ENCODE measurements around the gene FOCAD. TPM values are rescaled to one million over a fixed set of nuclear protein-coding genes. Genes with fewer than 3 reads are reported as not detected.

Gene FOCAD
- total RNA-seq, 2 donors from 2014 or later, result 21.5 to 85.7 TPM

- no peak overlapping the region for H3K4me3 ChIP-seq
- intact Hi-C loops (cut with DNase I), result no loop called here
- DNase-seq (no peak), ATAC-seq (no peak)
- no peaks in the 10 kb centered on the region for H3K27me3 ChIP-seq
- H3K27ac ChIP-seq, result no peak overlapping the region
- H3K9me3 ChIP-seq, result no peaks in the 10 kb centered on the region
- TF ChIP-seq CTCF (IDR thresholded peaks at IDR 0.05) (no peak), POLR2A (IDR thresholded peaks at IDR 0.05) (no peak)
- WGBS, 2 donors, result 96% methylated on average over 1 of the region's 1 CpG
- H3K36me3 ChIP-seq (replicated peaks in 1 of 2; ENCODE audit: insufficient read depth in 1 of 2, low read depth in 2 of 2), result no peaks in the 10 kb centered on the region
- peaks cover 24% of the 10 kb centered on the region for H3K4me1 ChIP-seq
Observed at GRCh38 chr9:20749496-20750198, 65.6 kb downstream of the FOCAD start.

GRCh38 chr9:20753761-20754160 lies 69.7 kb downstream of the FOCAD start:
- H3K4me1 ChIP-seq, result peaks cover 6% of the 10 kb centered on the region
- no peaks in the 10 kb centered on the region for H3K36me3 ChIP-seq (replicated peaks in 1 of 2; ENCODE audit: insufficient read depth in 1 of 2, low read depth in 2 of 2)
- H3K27me3 ChIP-seq, result no peaks in the 10 kb centered on the region
- WGBS, 2 donors, result 87 to 91% methylated on average over 3 of the region's 3 CpGs
- DNase-seq (no peak), ATAC-seq (no peak)
- TF ChIP-seq POLR2A (IDR thresholded peaks at IDR 0.05) (no peak), CTCF (IDR thresholded peaks at IDR 0.05) (no peak)
- H3K9me3 ChIP-seq, result no peaks in the 10 kb centered on the region
- H3K27ac ChIP-seq, result no peak overlapping the region
- intact Hi-C loops (cut with DNase I), result no loop called here
- no peak overlapping the region for H3K4me3 ChIP-seq

- Histone ChIP-seq H3K4me1 (peaks cover 6% of the 10 kb centered on the region), H3K27ac (no peak overlapping the region), H3K36me3 (replicated peaks in 1 of 2; ENCODE audit: insufficient read depth in 1 of 2, low read depth in 2 of 2) (no peaks in the 10 kb centered on the region), H3K27me3 (no peaks in the 10 kb centered on the region), H3K4me3 (no peak overlapping the region), H3K9me3 (no peaks in the 10 kb centered on the region)
- TF ChIP-seq CTCF (IDR thresholded peaks at IDR 0.05), result no peak
- TF ChIP-seq POLR2A (IDR thresholded peaks at IDR 0.05), result no peak
- WGBS, 2 donors, result 95 to 100% methylated on average over 2 of the region's 2 CpGs
- DNase-seq (no peak), ATAC-seq (no peak)
- intact Hi-C loops (cut with DNase I), result no loop called here
Observed at GRCh38 chr9:20754556-20754955, 70.5 kb downstream of the FOCAD start.

GRCh38 chr9:20760246-20760891 lies 76.3 kb downstream of the FOCAD start:
- DNase-seq, result no peak
- ATAC-seq, result no peak
- Histone ChIP-seq H3K4me3 (no peak overlapping the region), H3K4me1 (no peaks in the 10 kb centered on the region), H3K27ac (no peak overlapping the region), H3K27me3 (no peaks in the 10 kb centered on the region), H3K36me3 (replicated peaks in 1 of 2; ENCODE audit: insufficient read depth in 1 of 2, low read depth in 2 of 2) (peaks cover 0 to 1% of the 10 kb centered on the region in 2 donors), H3K9me3 (no peaks in the 10 kb centered on the region)
- 63 to 67% methylated on average over 3 of the region's 3 CpGs for WGBS, 2 donors
- TF ChIP-seq CTCF (IDR thresholded peaks at IDR 0.05) (no peak), POLR2A (IDR thresholded peaks at IDR 0.05) (no peak)
- intact Hi-C loops (cut with DNase I), result no loop called here

Measured in body of pancreas (tissue), 4 donors.